ENCODE results near the gene PIGO.

PIGO gene

GRCh38 chr9:35097573-35097972 is 1.2 kb upstream of the PIGO start:
- no peak overlapping the region for H3K27ac ChIP-seq
- no peaks in the 10 kb centered on the region for H3K27me3 ChIP-seq
- H3K4me1 ChIP-seq, result peaks cover 0 to 33% (median 21%) of the 10 kb centered on the region in 4 donors
- DNase-seq, result no peak
- intact Hi-C loops (cut with DNase I; ENCODE audit: low total_unique reads), result loop anchor here (5.0 kb wide), 1 partner anchor 195 kb away; no protein-coding TSS in a partner anchor
- H3K36me3 ChIP-seq, result peaks cover 4 to 43% (median 32%) of the 10 kb centered on the region in 3 donors
- H3K4me3 ChIP-seq, result no peak overlapping the region
- TF ChIP-seq, protein P1, sequence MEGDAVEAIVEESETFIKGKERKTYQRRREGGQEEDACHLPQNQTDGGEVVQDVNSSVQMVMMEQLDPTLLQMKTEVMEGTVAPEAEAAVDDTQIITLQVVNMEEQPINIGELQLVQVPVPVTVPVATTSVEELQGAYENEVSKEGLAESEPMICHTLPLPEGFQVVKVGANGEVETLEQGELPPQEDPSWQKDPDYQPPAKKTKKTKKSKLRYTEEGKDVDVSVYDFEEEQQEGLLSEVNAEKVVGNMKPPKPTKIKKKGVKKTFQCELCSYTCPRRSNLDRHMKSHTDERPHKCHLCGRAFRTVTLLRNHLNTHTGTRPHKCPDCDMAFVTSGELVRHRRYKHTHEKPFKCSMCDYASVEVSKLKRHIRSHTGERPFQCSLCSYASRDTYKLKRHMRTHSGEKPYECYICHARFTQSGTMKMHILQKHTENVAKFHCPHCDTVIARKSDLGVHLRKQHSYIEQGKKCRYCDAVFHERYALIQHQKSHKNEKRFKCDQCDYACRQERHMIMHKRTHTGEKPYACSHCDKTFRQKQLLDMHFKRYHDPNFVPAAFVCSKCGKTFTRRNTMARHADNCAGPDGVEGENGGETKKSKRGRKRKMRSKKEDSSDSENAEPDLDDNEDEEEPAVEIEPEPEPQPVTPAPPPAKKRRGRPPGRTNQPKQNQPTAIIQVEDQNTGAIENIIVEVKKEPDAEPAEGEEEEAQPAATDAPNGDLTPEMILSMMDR (IDR thresholded peaks at IDR 0.05), result no peak
- no peaks in the 10 kb centered on the region for H3K9me3 ChIP-seq

DNA sequence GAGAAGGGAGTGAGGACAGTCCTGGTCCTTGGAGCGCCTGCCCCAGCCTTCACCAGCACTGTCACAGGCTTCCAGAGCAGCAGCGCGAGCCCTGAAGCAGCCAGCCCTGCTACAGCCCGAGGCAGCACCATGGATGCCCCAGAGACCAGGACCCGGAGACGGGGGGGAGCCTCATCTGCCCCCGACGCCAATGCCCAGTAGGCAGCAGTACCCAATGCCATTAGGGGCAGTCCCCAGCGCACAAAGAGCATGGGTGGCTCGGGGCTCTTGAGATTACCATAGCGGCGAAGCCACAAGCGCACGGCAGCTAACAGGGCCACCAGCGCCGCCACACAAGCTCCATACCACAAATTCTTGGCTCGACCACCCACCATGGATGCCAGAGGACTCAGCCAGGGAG is 4.9 kb downstream of the PIGO start:
- peaks cover 0 to 12% (median 8%) of the 10 kb centered on the region in 4 donors for H3K4me1 ChIP-seq
- H3K27ac ChIP-seq, result no peak overlapping the region
- no peaks in the 10 kb centered on the region for H3K27me3 ChIP-seq
- intact Hi-C loops (cut with DNase I; ENCODE audit: low total_unique reads), result no loop called here
- peaks cover 33 to 79% (median 67%) of the 10 kb centered on the region in 3 donors for H3K36me3 ChIP-seq
- TF ChIP-seq, protein P1 (IDR thresholded peaks at IDR 0.05), result no peak
- H3K9me3 ChIP-seq, result no peaks in the 10 kb centered on the region
- DNase-seq, result no peak
- no peak overlapping the region for H3K4me3 ChIP-seq

DNA sequence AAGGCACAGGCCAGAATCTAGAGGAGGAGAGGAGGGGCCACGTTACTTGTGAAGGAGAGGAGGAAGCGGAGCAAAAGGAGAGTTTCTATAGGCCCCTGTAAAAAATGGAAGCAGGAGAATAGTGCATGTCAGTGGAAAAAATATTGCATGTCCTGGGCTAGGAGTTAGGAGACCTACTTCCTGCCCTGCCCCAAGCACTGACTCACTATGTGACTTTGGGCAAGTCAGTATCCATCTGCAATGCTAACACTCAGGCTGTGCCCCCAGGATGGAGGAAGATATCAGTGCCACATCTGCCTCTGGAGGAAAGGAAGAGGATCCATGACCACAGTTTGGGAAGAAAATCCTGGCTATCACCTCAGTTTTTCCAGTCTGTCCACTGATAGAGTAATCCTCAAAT is 7.0 kb downstream of the PIGO start:
- intact Hi-C loops (cut with DNase I; ENCODE audit: low total_unique reads), result no loop called here
- Histone ChIP-seq H3K36me3 (peaks cover 33 to 94% (median 67%) of the 10 kb centered on the region in 3 donors), H3K27me3 (no peaks in the 10 kb centered on the region), H3K27ac (no peak overlapping the region), H3K9me3 (no peaks in the 10 kb centered on the region), H3K4me1 (no peaks in the 10 kb centered on the region), H3K4me3 (no peak overlapping the region)
- TF ChIP-seq, protein P1 (IDR thresholded peaks at IDR 0.05), result no peak
- DNase-seq, result no peak

GRCh38 chr9:35085078-35085477 is 11.3 kb downstream of the PIGO start:
- no peak for DNase-seq
- TF ChIP-seq, protein P1 (IDR thresholded peaks at IDR 0.05), result no peak
- Histone ChIP-seq H3K27ac (no peak overlapping the region), H3K4me1 (peaks cover 0 to 6% (median 0%) of the 10 kb centered on the region in 4 donors), H3K9me3 (no peaks in the 10 kb centered on the region), H3K27me3 (no peaks in the 10 kb centered on the region), H3K4me3 (no peak overlapping the region), H3K36me3 (peaks cover 20 to 50% (median 30%) of the 10 kb centered on the region in 3 donors)
- intact Hi-C loops (cut with DNase I; ENCODE audit: low total_unique reads), result no loop called here

DNA sequence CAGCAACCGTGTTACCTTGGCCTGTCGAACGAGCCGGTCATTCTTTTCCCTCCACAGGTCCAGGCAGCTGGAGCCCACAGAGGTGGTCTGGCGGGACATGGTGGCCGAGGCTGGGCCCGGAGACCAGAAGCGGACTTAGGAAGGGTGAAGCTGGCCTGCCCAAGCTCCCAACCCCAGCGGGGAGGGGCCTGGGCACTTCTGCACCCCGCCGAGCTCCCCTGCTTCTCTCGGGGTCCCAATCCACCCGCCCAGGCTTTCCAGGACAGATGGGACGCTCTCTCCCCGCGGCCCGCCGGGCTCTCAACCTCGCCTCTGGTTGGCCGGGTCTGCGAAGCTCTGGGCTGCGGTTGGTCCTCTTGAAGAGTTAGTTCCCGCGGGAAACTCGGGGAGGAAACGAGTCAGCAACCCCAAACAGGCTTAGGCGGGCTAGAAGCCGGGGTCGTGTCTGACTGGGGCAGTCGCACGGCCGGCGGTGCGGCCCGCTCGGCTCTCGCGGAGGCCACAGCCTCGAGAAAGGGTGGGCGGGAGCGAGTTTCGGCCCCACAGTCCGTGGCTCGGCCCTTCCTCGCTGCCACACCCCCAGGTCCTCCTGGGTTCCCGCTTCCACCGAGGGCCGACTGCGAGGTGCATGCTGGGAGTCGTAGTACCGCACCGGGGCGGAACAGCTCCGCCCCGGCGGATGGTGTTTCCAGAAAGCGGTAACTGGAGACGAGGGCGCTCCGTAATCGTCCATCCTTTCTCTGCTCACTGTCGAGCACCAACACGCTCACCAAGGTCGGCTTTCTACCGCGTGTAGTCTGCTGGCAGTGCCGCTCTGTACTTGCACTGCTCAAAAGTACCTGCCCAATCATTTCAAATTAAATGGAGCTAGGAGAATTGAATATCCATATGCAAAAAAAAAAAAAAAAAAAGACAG is 16.7 kb downstream of the PIGO start, which contains the start of gene FANCG:
Gene FANCG, minus strand, starts transcription at position 517 of the 916 bp plus-strand sequence. Its CDS starts 418 bp downstream, at position 99.
- peak within 1 kb of the TSS; percentile 61 to 78 for H3K27ac ChIP-seq
- H3K4me3 ChIP-seq, result peak within 1 kb of the TSS; percentile 58 to 68
- intact Hi-C loops (cut with DNase I; ENCODE audit: low total_unique reads), result no loop called here
- TF ChIP-seq, protein P1 (IDR thresholded peaks at IDR 0.05), result no peak
- H3K4me1 ChIP-seq, result peaks cover 0 to 18% (median 12%) of the 10 kb centered on the region in 4 donors
- peak; percentile 89 to 94 for DNase-seq
- H3K27me3 ChIP-seq, result no peaks in the 10 kb centered on the region
- H3K9me3 ChIP-seq, result no peaks in the 10 kb centered on the region
- H3K36me3 ChIP-seq, result peaks cover 0 to 11% (median 0%) of the 10 kb centered on the region in 3 donors

All from tibial artery (tissue), 4 donors.